Vagina (tissue), 2 donors: ENCODE data around the gene ENO2.

Experiments used
- CTCF ChIP-seq, 3 experiments: fragments of 450-650 bp in 2 of 3; fragments of 200-600 bp in 1 of 3; sonication (generic) in 1 of 3; IDR thresholded peaks; one replicate each; pipeline ENCODE4 v1.5.1; 2017 to 2019; ENCODE audit warnings: antibody characterized with exemption in 3 of 3, mild to moderate bottlenecking in 2 of 3, moderate library complexity in 2 of 3
- POLR2AphosphoS5 ChIP-seq, 2 donors: sonication (generic); formaldehyde crosslinking; IDR thresholded peaks; one replicate each; pipeline ENCODE4 v1.9.0; 2017; ENCODE audit warnings: antibody characterized with exemption in 2 of 2, mild to moderate bottlenecking in 2 of 2, low read depth in 1 of 2; ENCODE audit not compliant: insufficient read depth in 1 of 2

- no peak for TF ChIP-seq CTCF (IDR thresholded peaks at IDR 0.05)
- no peak for TF ChIP-seq POLR2AphosphoS5 (IDR thresholded peaks at IDR 0.05; ENCODE audit: insufficient read depth in 1 of 2, low read depth in 1 of 2)
Observed at GRCh38 chr12:6947615-6948014, 33.2 kb downstream of the ENO2 start.
